ENCODE measurements around the gene IGF2BP2.

DNA sequence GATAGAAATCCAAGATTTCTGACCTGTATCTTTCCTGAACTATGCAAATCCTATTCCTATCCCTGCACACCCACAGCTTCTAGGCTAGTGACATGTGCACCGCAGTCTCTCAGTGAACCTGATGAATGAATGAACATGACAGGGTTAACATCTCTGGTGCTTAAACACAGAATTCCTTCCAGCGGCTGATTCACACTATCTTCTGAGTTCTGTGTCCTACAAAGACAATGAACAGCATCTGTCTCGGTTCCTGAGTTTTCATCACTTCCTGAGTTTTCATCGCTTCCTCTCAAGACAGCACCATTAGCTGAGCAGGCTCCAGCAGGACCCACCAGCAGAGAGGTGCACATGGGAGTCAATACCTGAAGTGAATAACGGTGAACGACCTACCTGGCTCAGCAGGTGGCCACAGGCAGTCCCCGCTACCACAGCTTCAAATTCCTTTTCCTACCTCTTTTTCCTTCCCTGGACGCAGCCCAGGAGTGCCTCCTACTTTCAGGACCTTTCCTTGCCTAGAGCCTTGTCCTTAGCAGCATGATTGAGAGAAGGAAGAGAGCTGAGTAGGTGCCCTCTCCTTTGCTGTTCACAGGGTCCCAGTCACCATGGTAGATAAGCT lies 113.5 kb downstream of the IGF2BP2 start:
- TF ChIP-seq, protein P1, sequence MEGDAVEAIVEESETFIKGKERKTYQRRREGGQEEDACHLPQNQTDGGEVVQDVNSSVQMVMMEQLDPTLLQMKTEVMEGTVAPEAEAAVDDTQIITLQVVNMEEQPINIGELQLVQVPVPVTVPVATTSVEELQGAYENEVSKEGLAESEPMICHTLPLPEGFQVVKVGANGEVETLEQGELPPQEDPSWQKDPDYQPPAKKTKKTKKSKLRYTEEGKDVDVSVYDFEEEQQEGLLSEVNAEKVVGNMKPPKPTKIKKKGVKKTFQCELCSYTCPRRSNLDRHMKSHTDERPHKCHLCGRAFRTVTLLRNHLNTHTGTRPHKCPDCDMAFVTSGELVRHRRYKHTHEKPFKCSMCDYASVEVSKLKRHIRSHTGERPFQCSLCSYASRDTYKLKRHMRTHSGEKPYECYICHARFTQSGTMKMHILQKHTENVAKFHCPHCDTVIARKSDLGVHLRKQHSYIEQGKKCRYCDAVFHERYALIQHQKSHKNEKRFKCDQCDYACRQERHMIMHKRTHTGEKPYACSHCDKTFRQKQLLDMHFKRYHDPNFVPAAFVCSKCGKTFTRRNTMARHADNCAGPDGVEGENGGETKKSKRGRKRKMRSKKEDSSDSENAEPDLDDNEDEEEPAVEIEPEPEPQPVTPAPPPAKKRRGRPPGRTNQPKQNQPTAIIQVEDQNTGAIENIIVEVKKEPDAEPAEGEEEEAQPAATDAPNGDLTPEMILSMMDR (conservative IDR thresholded peaks at IDR 0.05) = no peak
- TF ChIP-seq ZFX (IDR thresholded peaks at IDR 0.05) = no peak
